Islet precursor cell (in vitro differentiated cells): ENCODE results near the gene L1CAM.

Source experiments
- DNase-seq: peaks from one replicate; pipeline ENCODE4 v3.0.0-alpha.2; 2018

L1CAM gene

GRCh38 chrX:153874366-153875125 lies 11.4 kb downstream of the L1CAM start:
- no peak for DNase-seq

- no peak for DNase-seq
Observed at GRCh38 chrX:153874085-153874365, 11.9 kb downstream of the L1CAM start.

GRCh38 chrX:153873282-153874084 lies 12.5 kb downstream of the L1CAM start:
- DNase-seq: peak; percentile 71

- no peak for DNase-seq
Observed at GRCh38 chrX:153871946-153872878, 13.8 kb downstream of the L1CAM start.

- no peak for DNase-seq
Observed at GRCh38 chrX:153871451-153871850, 14.5 kb downstream of the L1CAM start.

- no peak for DNase-seq
Observed at GRCh38 chrX:153870791-153871360, 15.1 kb downstream of the L1CAM start.

- DNase-seq: no peak
Observed at GRCh38 chrX:153870288-153870690, 15.7 kb downstream of the L1CAM start.

- DNase-seq: no peak
Observed at GRCh38 chrX:153869473-153870287, 16.3 kb downstream of the L1CAM start.

DNA sequence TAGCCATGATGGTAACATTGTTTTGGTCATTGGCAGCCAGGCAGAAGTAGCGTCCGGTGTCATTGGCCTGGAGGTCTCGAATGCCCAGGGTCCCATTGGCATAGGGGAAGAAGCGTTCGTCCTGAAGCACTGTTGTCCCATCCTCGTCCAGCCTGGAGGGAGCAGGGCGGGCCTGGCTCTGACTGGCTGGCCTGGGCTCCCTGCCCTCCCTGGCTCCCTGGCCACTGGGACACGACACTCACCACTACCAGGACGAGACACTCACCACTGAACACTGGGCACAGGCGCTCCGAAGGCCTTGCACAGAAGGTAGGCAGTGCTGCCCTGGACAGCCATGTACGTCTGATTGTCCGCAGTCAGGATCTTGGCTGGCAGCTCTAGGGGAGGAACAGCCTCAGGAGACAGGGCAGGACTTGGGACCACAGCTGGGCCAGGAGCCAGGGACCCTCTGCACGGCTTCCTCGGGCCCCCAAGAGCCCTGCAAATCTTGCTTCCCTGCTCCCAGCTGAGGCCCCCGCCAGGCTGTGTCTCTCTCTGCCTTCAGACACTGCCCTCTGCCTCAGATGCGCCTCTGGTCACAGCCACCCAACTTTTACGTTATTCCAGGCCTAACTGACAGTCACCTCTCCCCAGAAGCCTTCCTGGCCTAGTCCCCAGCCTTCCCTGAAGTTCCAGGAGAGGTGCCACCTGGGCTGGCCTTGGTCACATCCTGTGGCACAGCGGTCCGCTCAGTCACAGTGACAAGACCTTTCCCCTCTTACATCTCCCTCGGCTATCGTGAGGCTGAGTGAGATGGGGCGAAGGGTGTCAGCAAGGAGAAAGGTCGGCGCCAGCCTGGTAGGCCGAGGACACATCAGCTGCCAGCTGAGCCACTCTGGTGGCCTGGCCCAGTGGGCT lies 17.1 kb downstream of the L1CAM start:
- DNase-seq: no peak

DNA sequence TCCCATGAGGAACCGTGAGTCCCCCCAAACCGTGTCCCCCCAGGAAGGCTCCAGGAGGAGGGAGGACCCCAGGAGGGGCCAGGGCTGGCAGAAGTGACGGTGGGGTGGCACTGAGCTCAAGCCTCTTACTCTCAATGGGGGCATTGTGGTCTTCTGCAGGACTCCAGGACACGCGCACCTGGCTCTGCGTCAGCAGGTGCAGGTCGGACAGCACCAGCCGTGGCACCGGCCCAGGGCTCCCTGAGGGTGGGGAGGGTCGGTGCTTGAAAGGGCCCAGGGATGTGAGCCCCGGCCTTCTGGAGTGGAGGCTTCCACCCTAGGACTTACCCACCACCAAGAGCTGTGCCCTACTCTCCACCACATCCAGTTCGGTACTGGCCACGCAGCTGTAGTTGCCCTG lies 18.3 kb downstream of the L1CAM start:
- DNase-seq: no peak

DNA sequence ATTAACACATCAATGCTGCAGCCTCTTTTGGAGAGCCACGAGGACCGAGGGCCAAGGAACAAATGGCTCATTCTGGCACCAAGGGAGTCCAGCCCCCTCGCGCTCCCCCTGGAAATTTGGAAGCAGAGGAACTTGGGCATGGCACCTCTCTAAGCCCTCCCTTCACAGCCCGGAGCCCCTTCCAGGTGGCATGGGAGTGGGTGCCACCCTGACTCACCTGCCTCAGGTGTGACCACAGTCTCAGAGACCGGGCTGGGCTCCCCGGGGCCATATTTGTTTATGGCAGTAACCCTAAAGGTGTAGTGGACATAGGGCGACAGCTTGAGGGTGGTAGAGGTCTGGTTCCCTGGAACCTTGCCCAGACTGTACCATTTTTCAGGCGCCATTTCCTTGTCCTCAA lies 18.8 kb downstream of the L1CAM start:
- DNase-seq: no peak

GRCh38 chrX:153866302-153867019 lies 19.5 kb downstream of the L1CAM start:
- DNase-seq: no peak

GRCh38 chrX:153865685-153866084 lies 20.3 kb downstream of the L1CAM start:
- DNase-seq: no peak

DNA sequence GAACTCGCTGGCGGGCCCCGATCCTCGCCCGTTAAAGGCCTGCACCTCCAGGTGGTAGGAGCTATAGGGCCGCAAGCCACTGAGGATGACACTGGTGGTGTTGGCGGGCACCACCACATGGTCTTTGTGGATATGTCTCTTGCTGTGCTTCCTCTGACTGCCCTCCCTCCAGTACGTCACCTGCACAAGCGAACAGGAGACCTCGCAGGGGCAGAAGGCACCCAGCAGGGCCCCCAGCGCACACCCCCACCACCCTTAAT lies 20.7 kb downstream of the L1CAM start:
- DNase-seq: no peak

GRCh38 chrX:153864561-153865320 lies 21.2 kb downstream of the L1CAM start:
- no peak for DNase-seq

DNA sequence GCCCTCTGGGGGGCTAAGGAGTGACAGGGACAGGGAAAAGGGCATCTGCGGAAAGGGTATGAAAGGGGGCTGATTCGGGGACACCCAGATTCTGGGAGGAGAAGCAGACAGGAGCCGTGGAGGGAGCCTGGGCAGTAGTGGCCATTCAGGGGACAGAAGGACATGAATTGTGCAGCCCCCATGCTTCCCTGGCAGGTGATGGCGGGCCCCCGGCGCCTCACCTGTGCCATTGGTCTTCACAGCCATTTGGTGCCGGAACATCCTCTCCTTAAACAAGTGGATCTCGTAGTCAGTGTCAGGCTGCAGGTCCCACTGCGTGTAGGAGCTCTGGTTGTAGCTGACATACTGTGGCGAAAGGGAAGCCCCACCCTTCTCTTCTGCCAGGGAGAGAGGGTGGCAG lies 21.9 kb downstream of the L1CAM start:
- DNase-seq: no peak

DNA sequence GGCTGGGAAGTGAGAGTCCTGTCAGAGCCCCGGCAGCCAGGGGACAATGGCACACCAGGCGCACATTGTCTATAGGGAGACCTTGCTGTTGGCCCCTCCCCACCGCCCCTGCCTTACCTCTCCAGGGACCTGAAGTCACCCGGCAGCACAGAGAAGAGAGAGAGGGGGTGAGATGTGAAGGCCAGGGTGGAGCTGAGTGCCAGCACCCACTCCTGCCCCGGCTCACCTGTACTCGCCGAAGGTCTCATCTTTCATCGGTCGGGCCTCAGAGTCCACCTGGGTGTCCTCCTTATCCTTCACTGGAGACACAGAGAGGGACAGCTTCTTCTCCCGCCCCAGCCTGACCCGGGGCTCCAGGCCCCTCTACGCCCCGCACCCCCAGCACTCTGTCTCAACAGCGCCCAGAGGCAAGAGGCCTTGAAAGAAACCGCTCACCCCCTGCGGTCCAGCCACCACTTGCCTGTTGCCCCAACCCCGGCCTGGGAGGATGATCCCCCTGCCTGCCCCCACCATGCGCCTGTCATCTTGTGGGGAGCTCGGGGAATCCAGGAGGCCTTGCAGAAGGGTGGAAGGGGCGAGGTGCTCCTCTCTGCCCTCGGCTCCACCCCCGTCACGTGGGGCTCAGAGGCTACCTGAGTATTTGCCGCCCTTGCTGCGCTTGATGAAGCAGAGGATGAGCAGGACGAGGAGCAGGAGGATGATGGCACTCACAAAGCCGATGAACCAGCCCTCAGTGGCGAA lies 22.6 kb downstream of the L1CAM start:
- no peak for DNase-seq

- no peak for DNase-seq
Observed at GRCh38 chrX:153862369-153863250, 23.4 kb downstream of the L1CAM start.
